ENCODE measurements around the gene ZNF280D.

- TF ChIP-seq TAF1 (IDR thresholded peaks at IDR 0.05; ENCODE audit: low read depth, low read length) (no peak), POLR2A (IDR thresholded peaks at IDR 0.05; ENCODE audit: low read depth, low read length) (no peak)
Observed at GRCh38 chr15:56715220-56715619, 18.1 kb downstream of the ZNF280D start.
